Endothelial cell of umbilical vein (primary cell): ENCODE measurements around the gene TPRX2. TPM values are rescaled to one million over a fixed set of nuclear protein-coding genes. Genes with fewer than 3 reads are reported as not detected.

Source experiments
- BruUV-seq: library from RNA; stranded (reverse); fragments of 400-500 nt; replicated peaks from 2 replicates; lab custom pipeline; 2021; lab: Mats Ljungman, UMichigan
- CTCF ChIA-PET: fragments of 300-600, 350-600 bp; sonication (Branson Sonifier 250); formaldehyde crosslinking; loops from one replicate; lab custom pipeline; 2021; ENCODE audit warnings: antibody characterized with exemption, inconsistent platforms; lab: Charles Lee
- POLR2A ChIA-PET: fragments of 300-600, 350-600 bp; sonication (Branson Sonifier 250); formaldehyde crosslinking; loops from one replicate; lab custom pipeline; 2021; ENCODE audit warnings: antibody characterized with exemption, inconsistent platforms; lab: Charles Lee
- DNase-seq: peaks from one replicate; pipeline ENCODE4 v3.0.0-alpha.2; 2011; ENCODE audit warnings: low read depth, low spot score
- FAIRE-seq: peaks from 2 replicates; lab custom pipeline; 2011; peaks lifted over from hg19 to GRCh38; lab: Jason Lieb, UNC
- H2AFZ ChIP-seq: 2 replicates; pipeline ENCODE4 v1.6.0; 2012; ENCODE audit warnings: low read depth, low read length, control low read depth, inconsistent platforms
- H3K27ac ChIP-seq: 2 replicates; pipeline ENCODE4 v1.5.1; 2011; ENCODE audit warnings: low read depth, mild to moderate bottlenecking, control low read depth, low read length, moderate library complexity; ENCODE audit not compliant: insufficient read depth
- H3K27me3 ChIP-seq, 2 experiments: 2 replicates each; pipeline versions ENCODE4 v1.6.0 to v1.6.1; 2011; ENCODE audit warnings: low read length in 2 of 2, mixed read lengths in 1 of 2; ENCODE audit not compliant: control insufficient read depth in 2 of 2, insufficient read depth in 2 of 2
- H3K36me3 ChIP-seq, 2 experiments: 2 replicates in 1 of 2; 3 replicates in 1 of 2; pipeline ENCODE4 v1.5.1; 2011; ENCODE audit warnings: low read length in 2 of 2, mild to moderate bottlenecking in 1 of 2, moderate library complexity in 1 of 2; ENCODE audit not compliant: control insufficient read depth in 2 of 2, insufficient read depth in 2 of 2; ENCODE audit errors: extremely low read depth in 1 of 2
- H3K4me1 ChIP-seq: 3 replicates; pipeline ENCODE4 v1.5.1; 2011; ENCODE audit warnings: mild to moderate bottlenecking, low read length; ENCODE audit not compliant: control insufficient read depth, insufficient read depth; ENCODE audit errors: extremely low read depth
- H3K4me2 ChIP-seq: 2 replicates; pipeline ENCODE4 v1.6.1; 2011; ENCODE audit warnings: low read length, control low read depth, mixed read lengths; ENCODE audit not compliant: insufficient read depth
- H3K4me3 ChIP-seq, 3 experiments: fragments of 200-600 bp in 1 of 3; sonication (generic), shearing (Covaris generic) in 1 of 3; replicated peaks in 1 of 3; 2 replicates each; pipeline ENCODE4 v1.5.1; 2011 to 2016; ENCODE audit warnings: control low read depth in 3 of 3, low read length in 3 of 3, mild to moderate bottlenecking in 2 of 3, inconsistent platforms in 1 of 3, low read depth in 1 of 3, moderate library complexity in 1 of 3; ENCODE audit not compliant: insufficient read depth in 1 of 3
- H3K79me2 ChIP-seq: 2 replicates; pipeline ENCODE4 v1.6.0; 2012; ENCODE audit warnings: low read length, inconsistent platforms; ENCODE audit not compliant: control insufficient read depth, insufficient read depth
- H3K9ac ChIP-seq: replicated peaks from 2 replicates; pipeline ENCODE3; 2011; ENCODE audit warnings: low read length, control low read depth; ENCODE audit not compliant: insufficient read depth; ENCODE audit errors: extremely low read depth
- H3K9me1 ChIP-seq: replicated peaks from 3 replicates; pipeline ENCODE4 v1.6.0; 2011; ENCODE audit warnings: mild to moderate bottlenecking, low read length; ENCODE audit not compliant: control insufficient read depth, insufficient read depth; ENCODE audit errors: extremely low read depth
- H3K9me3 ChIP-seq: replicated peaks from 2 replicates; pipeline ENCODE4 v1.5.1; 2012; ENCODE audit warnings: low read length, inconsistent platforms; ENCODE audit not compliant: control insufficient read depth, insufficient read depth
- H4K20me1 ChIP-seq: replicated peaks from 2 replicates; pipeline ENCODE3; 2011; ENCODE audit warnings: mild to moderate bottlenecking, low read length; ENCODE audit not compliant: control insufficient read depth, insufficient read depth; ENCODE audit errors: extremely low read depth
- EZH2 ChIP-seq: IDR thresholded peaks from 2 replicates; pipeline ENCODE4 v1.6.1; 2012; ENCODE audit warnings: borderline replicate concordance, low read depth, mild to moderate bottlenecking, moderate library complexity, low read length, inconsistent platforms; ENCODE audit not compliant: severe bottlenecking
- FOS ChIP-seq: IDR thresholded peaks from 2 replicates; pipeline ENCODE4 v1.6.1; 2011; ENCODE audit warnings: mild to moderate bottlenecking, low read length, moderate library complexity, borderline replicate concordance; ENCODE audit not compliant: insufficient read depth
- GATA2 ChIP-seq: IDR thresholded peaks from 2 replicates; pipeline ENCODE4 v1.7.0; 2011; ENCODE audit warnings: low read depth, mild to moderate bottlenecking, moderate library complexity, mixed read lengths, low read length; ENCODE audit not compliant: insufficient read length, insufficient read depth
- JUN ChIP-seq: IDR thresholded peaks from 2 replicates; pipeline ENCODE4 v1.6.1; 2011; ENCODE audit warnings: borderline replicate concordance, low read depth; ENCODE audit not compliant: insufficient read length, insufficient read depth
- MYC ChIP-seq: IDR thresholded peaks from one replicate; pipeline ENCODE4 v1.6.1; 2011; ENCODE audit warnings: mild to moderate bottlenecking, low read depth, low read length
- POLR2A ChIP-seq: IDR thresholded peaks from 2 replicates; pipeline ENCODE4 v1.6.1; 2012; ENCODE audit warnings: low read depth, mild to moderate bottlenecking, control low read depth, low read length
- POLR2AphosphoS5 ChIP-seq: IDR thresholded peaks from 2 replicates; pipeline ENCODE4 v1.6.1; 2012; ENCODE audit warnings: low read depth, mild to moderate bottlenecking, control low read depth, low read length, moderate library complexity; ENCODE audit not compliant: insufficient read depth
- dilution Hi-C: fragments of 300-500 bp; cut with MboI; formaldehyde crosslinking; loops from one replicate; pipeline ENCODE4 v1.15.0; 2019; ENCODE audit warnings: low sequenced_read_pairs; ENCODE audit not compliant: extremely low pct_ligation_motif_present
- intact Hi-C: fragments of 100-400 bp; cut with micrococcal nuclease; formaldehyde crosslinking; loops from one replicate; pipeline ENCODE4 v1.10.0; 2022
- polyA plus RNA-seq, 4 experiments: library from polyadenylated mRNA; depleted of rRNA in 3 of 4; stranded (reverse) in 3 of 4; unstranded in 1 of 4; fragments of >200 nt; gene quantifications; 2 replicates each; pipeline versions ENCODE4 v1.2.1 to v1.2.3, GENCODE V29; 2011 to 2012; ENCODE audit warnings: missing spikeins in 1 of 4
- total RNA-seq: library from RNA; stranded (reverse); gene quantifications from 2 replicates; pipeline ENCODE4 v1.2.3, GENCODE V29; 2021
- TF ChIP-seq, protein P1 (sequence below): IDR thresholded peaks from 2 replicates; pipeline ENCODE4 v1.6.1; 2011; ENCODE audit not compliant: insufficient read depth, insufficient read length
- TF ChIP-seq, protein P2 (sequence below), 2 donors: IDR thresholded peaks; 1 replicate in 1 of 2; 2 replicates in 1 of 2; pipeline ENCODE4 v1.5.1; 2011; ENCODE audit warnings: low read length in 2 of 2, mild to moderate bottlenecking in 2 of 2, moderate library complexity in 2 of 2, control low read depth in 1 of 2, inconsistent platforms in 1 of 2, low read depth in 1 of 2; ENCODE audit not compliant: insufficient read depth in 1 of 2; ENCODE audit errors: extremely low read depth in 1 of 2

TPRX2 gene
- total and polyA plus RNA-seq, 2 donors (not counting 3 experiments of a cell fraction or from before 2014, with no cell fraction given), result not detected

GRCh38 chr19:47824396-47824795 is 34.6 kb upstream of the TPRX2 start:
- ChIA-PET CTCF (interaction anchor here (1.5 kb wide), 1 partner anchor 45 kb away, joined by 5 read pairs; no protein-coding TSS in a partner anchor), POLR2A (no interaction called here)
- no peak overlapping the region for H2AFZ ChIP-seq
- FAIRE-seq (no peak), DNase-seq (no peak)
- TF ChIP-seq JUN (no peak), EZH2 (no peak), POLR2A (no peak), GATA2 (no peak), FOS (no peak), MYC (no peak), POLR2AphosphoS5 (no peak)
- TF ChIP-seq, protein P1, sequence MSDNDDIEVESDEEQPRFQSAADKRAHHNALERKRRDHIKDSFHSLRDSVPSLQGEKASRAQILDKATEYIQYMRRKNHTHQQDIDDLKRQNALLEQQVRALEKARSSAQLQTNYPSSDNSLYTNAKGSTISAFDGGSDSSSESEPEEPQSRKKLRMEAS, result no peak
- TF ChIP-seq, protein P2, sequence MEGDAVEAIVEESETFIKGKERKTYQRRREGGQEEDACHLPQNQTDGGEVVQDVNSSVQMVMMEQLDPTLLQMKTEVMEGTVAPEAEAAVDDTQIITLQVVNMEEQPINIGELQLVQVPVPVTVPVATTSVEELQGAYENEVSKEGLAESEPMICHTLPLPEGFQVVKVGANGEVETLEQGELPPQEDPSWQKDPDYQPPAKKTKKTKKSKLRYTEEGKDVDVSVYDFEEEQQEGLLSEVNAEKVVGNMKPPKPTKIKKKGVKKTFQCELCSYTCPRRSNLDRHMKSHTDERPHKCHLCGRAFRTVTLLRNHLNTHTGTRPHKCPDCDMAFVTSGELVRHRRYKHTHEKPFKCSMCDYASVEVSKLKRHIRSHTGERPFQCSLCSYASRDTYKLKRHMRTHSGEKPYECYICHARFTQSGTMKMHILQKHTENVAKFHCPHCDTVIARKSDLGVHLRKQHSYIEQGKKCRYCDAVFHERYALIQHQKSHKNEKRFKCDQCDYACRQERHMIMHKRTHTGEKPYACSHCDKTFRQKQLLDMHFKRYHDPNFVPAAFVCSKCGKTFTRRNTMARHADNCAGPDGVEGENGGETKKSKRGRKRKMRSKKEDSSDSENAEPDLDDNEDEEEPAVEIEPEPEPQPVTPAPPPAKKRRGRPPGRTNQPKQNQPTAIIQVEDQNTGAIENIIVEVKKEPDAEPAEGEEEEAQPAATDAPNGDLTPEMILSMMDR (IDR thresholded peaks at IDR 0.05; ENCODE audit: extremely low read depth in 1 of 2, insufficient read depth in 1 of 2, low read depth in 1 of 2, low read length in 2 of 2), result no peak
- no peaks in the 10 kb centered on the region for H3K9me3 ChIP-seq
- H4K20me1 ChIP-seq, result no peaks in the 10 kb centered on the region
- H3K4me1 ChIP-seq, result no peaks in the 10 kb centered on the region
- no TSS peak for BruUV-seq
- no peak overlapping the region for H3K9ac ChIP-seq
- peaks cover 6 to 16% of the 10 kb centered on the region in 2 experiments for H3K27me3 ChIP-seq
- no peak overlapping the region for H3K4me3 ChIP-seq
- intact Hi-C loops (no loop called here), dilution Hi-C loops (no loop called here)
- H3K27ac ChIP-seq, result no peak overlapping the region
- H3K9me1 ChIP-seq, result no peaks in the 10 kb centered on the region
- H3K36me3 ChIP-seq, result no peaks in the 10 kb centered on the region
- no peaks in the 10 kb centered on the region for H3K79me2 ChIP-seq
- no peak overlapping the region for H3K4me2 ChIP-seq
